PC-9 (cell line): ENCODE results near the gene RXRA. TPM values are rescaled to one million over a fixed set of nuclear protein-coding genes. Genes with fewer than 3 reads are reported as not detected.

Source experiments
- BruUV-seq: library from RNA; stranded (reverse); fragments of 400-500 nt; replicated peaks from 2 replicates; lab custom pipeline; 2021; lab: Mats Ljungman, UMichigan
- CTCF ChIA-PET: fragments of 300-600 bp; sonication (Branson Sonifier 250); formaldehyde crosslinking; loops from one replicate; lab custom pipeline; 2022; ENCODE audit warnings: antibody characterized with exemption; lab: Charles Lee
- POLR2A ChIA-PET: fragments of 300-600 bp; sonication (Branson Sonifier 250); formaldehyde crosslinking; loops from one replicate; lab custom pipeline; 2022; ENCODE audit warnings: antibody characterized with exemption; ENCODE audit not compliant: unreplicated experiment; lab: Charles Lee
- DNase-seq, 2 experiments: peaks; one replicate each; pipeline versions ENCODE4 v3.0.0 to v3.0.0-alpha.2; 2015 to 2022; ENCODE audit warnings: mixed read lengths in 1 of 2
- H2AFZ ChIP-seq: fragments of 200-600 bp; sonication (generic); 2 replicates; pipeline ENCODE4 v1.8.1; 2017; ENCODE audit warnings: antibody characterized with exemption
- H3F3A ChIP-seq: fragments of 200-600 bp; sonication (generic); 2 replicates; pipeline ENCODE4 v1.8.1; 2017; ENCODE audit warnings: antibody characterized with exemption, mild to moderate bottlenecking, low read depth; ENCODE audit not compliant: insufficient read depth
- H3K27ac ChIP-seq: fragments of 200-600 bp; sonication (generic); 2 replicates; pipeline ENCODE4 v1.6.1; 2016; ENCODE audit warnings: mixed run types
- H3K27me3 ChIP-seq: fragments of 200-600 bp; sonication (generic); 2 replicates; pipeline ENCODE4 v1.6.1; 2016; ENCODE audit warnings: low read depth, mixed run types; ENCODE audit not compliant: insufficient read depth
- H3K36me3 ChIP-seq: fragments of 200-600 bp; sonication (generic); 2 replicates; pipeline ENCODE4 v1.6.1; 2016; ENCODE audit warnings: low read depth, mixed run types
- H3K4me1 ChIP-seq: fragments of 200-600 bp; sonication (generic); replicated peaks from 2 replicates; pipeline ENCODE4 v1.6.1; 2016; ENCODE audit warnings: mixed run types; ENCODE audit not compliant: insufficient read depth
- H3K4me2 ChIP-seq: fragments of 200-600 bp; sonication (generic); 2 replicates; pipeline ENCODE4 v1.6.1; 2017; ENCODE audit warnings: mixed run types
- H3K4me3 ChIP-seq: fragments of 200-600 bp; sonication (generic); 2 replicates; pipeline ENCODE4 v1.6.1; 2016; ENCODE audit warnings: mixed run types
- H3K79me2 ChIP-seq: fragments of 200-600 bp; sonication (generic); 2 replicates; pipeline ENCODE4 v1.6.1; 2017; ENCODE audit warnings: low read depth, mixed run types
- H3K9me2 ChIP-seq: fragments of 200-600 bp; sonication (generic); 2 replicates; pipeline ENCODE4 v1.8.1; 2017; ENCODE audit warnings: mild to moderate bottlenecking; ENCODE audit not compliant: insufficient read depth
- H3K9me3 ChIP-seq: fragments of 200-600 bp; sonication (generic); 2 replicates; pipeline ENCODE4 v1.8.1; 2016; ENCODE audit warnings: low read depth; ENCODE audit not compliant: insufficient read depth
- H4K20me1 ChIP-seq: fragments of 200-600 bp; sonication (generic); 2 replicates; pipeline ENCODE4 v1.8.1; 2017; ENCODE audit not compliant: insufficient read depth
- EZH2 ChIP-seq: fragments of 200-600 bp; sonication (generic); IDR thresholded peaks from 2 replicates; pipeline ENCODE4 v1.8.0; 2017; ENCODE audit warnings: antibody characterized with exemption, low read depth
- intact Hi-C: fragments of 100-400 bp; cut with micrococcal nuclease; formaldehyde crosslinking; loops from one replicate; pipeline ENCODE4 v1.10.0; 2022; ENCODE audit not compliant: unreplicated experiment
- total RNA-seq: library from RNA; stranded (reverse); gene quantifications from 2 replicates; pipeline ENCODE4 v1.2.3, GENCODE V29; 2021
- TF ChIP-seq, protein P1 (sequence below): fragments of 200-600 bp; sonication (generic); conservative IDR thresholded peaks from 2 replicates; pipeline ENCODE4 v1.6.1; 2017; ENCODE audit warnings: mixed run types, antibody characterized with exemption, mild to moderate bottlenecking, moderate library complexity

The RXRA gene
- total RNA-seq, 1 experiment from 2014 or later: 146 TPM

DNA sequence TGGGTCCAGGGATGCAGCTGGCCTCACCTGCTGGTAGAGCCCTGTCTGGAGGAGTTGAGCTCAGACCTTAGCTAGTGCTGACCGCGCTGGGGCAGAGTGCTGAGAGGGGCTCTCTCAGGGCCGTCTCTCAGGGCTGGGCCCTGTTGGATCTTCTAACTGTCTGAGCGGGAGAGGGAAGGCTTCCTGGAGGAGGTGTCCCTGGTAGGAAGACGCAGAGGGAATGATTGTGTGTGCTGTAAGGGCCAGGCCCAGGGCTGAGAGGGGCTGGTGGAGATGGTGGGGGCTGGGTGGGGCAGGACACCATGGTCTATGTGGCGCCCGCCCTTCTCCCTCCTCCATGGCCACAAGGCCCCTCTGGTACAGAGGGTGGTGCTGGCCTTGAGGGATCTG is 55.0 kb downstream of the RXRA start:
- Histone ChIP-seq H3K4me1 (peaks cover 90% of the 10 kb centered on the region), H3K9me3 (no peaks in the 10 kb centered on the region), H3K4me3 (no peak overlapping the region), H3K36me3 (no peaks in the 10 kb centered on the region), H4K20me1 (peaks cover 5% of the 10 kb centered on the region; the same call in 1 of the 2 replicates), H3K27me3 (no peaks in the 10 kb centered on the region), H3K4me2 (no peak overlapping the region), H3K9me2 (no peaks in the 10 kb centered on the region), H3F3A (peaks cover 40% of the 10 kb centered on the region), H3K27ac (peak overlapping the region; percentile 94; the same call in 1 of the 2 replicates), H3K79me2 (peaks cover 91% of the 10 kb centered on the region), H2AFZ (no peak overlapping the region)
- TF ChIP-seq EZH2: no peak
- TF ChIP-seq, protein P1, sequence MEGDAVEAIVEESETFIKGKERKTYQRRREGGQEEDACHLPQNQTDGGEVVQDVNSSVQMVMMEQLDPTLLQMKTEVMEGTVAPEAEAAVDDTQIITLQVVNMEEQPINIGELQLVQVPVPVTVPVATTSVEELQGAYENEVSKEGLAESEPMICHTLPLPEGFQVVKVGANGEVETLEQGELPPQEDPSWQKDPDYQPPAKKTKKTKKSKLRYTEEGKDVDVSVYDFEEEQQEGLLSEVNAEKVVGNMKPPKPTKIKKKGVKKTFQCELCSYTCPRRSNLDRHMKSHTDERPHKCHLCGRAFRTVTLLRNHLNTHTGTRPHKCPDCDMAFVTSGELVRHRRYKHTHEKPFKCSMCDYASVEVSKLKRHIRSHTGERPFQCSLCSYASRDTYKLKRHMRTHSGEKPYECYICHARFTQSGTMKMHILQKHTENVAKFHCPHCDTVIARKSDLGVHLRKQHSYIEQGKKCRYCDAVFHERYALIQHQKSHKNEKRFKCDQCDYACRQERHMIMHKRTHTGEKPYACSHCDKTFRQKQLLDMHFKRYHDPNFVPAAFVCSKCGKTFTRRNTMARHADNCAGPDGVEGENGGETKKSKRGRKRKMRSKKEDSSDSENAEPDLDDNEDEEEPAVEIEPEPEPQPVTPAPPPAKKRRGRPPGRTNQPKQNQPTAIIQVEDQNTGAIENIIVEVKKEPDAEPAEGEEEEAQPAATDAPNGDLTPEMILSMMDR: no peak
- no peak for DNase-seq
- BruUV-seq: no TSS peak
- intact Hi-C loops: no loop called here
- ChIA-PET POLR2A (interaction anchor here (0.6 kb wide), 1 partner anchor 53 kb away, joined by 4 read pairs; no protein-coding TSS in a partner anchor), CTCF (no interaction called here)

DNA sequence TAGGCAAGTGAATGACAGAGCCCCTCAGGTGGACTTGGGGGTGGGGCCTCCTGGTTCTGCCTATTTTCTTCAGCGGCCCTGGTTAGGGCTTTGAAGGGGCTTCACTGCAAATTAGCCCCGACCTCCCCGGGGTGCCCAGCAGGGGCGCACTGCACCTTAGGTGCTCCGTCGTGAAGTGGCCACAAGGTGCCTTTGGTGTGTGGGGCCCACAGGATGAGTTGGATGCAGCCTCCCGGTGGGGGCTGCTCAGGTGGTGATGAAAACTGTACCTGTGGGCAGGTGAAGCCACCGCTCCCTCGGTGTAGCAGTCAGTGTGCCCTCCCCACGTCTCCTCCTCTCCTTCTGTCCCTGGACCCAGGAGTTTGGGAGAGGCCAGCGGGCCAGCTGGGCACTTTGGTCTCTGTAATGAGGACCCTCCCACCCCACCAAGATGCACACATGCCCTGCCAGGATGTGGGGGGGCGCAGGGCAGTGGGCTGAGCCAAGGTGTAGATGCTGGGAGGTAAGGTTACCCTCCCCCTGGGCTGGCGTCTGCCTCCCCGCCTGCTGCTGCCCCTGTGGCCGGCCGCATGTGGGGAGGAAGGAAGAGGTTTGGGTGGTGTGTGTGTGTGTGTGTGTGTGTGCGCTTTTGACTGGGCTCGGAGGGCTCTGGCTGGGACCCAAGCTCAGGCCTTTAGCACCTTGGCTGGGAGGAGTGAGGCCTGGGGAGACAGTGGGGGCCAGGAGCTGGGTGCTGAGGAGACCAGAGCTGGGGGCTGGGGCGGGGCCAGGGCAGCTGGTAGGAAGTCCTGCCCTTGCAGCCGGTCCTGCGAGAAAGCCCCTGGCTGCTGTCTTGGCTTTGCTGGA is 55.6 kb downstream of the RXRA start:
- Histone ChIP-seq H3K36me3 (no peaks in the 10 kb centered on the region), H3K79me2 (peaks cover 91% of the 10 kb centered on the region), H2AFZ (no peak overlapping the region), H4K20me1 (peaks cover 5% of the 10 kb centered on the region; the same call in 1 of the 2 replicates), H3K9me2 (no peaks in the 10 kb centered on the region), H3K4me2 (no peak overlapping the region), H3K4me1 (peaks cover 84% of the 10 kb centered on the region), H3F3A (peaks cover 34% of the 10 kb centered on the region), H3K9me3 (no peaks in the 10 kb centered on the region), H3K27ac (no peak overlapping the region), H3K4me3 (no peak overlapping the region), H3K27me3 (no peaks in the 10 kb centered on the region)
- CTCF ChIA-PET: interaction anchor here (0.6 kb wide), 1 partner anchor 63 kb away, joined by 7 read pairs; no protein-coding TSS in a partner anchor
- no TSS peak for BruUV-seq
- intact Hi-C loops: no loop called here
- no peak for DNase-seq
- TF ChIP-seq, protein P1: peak; percentile 37; the same call in 1 of the 2 replicates
- no peak for TF ChIP-seq EZH2
- POLR2A ChIA-PET: interaction anchor here (0.6 kb wide), 1 partner anchor 53 kb away, joined by 4 read pairs; no protein-coding TSS in a partner anchor

DNA sequence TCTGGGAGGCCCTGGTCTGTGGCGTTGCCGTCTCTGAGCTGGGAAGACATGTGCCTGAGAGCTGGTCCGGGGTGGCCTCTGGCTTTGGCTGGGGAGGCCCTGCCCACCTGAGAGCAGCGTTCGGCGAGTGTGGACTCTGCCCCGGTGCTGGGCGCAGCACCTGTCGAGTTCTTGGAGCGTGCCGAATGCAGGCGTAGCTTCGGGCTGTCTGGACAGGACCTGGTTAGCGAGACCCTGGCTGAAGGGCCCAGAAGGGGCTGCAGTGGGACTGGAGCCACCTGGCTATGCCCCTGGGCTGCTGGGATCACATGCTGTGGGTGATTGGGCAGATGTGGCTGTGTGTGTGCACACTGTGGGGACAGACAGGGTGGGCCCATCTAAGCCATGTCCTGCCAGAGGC is 56.5 kb downstream of the RXRA start:
- CTCF ChIA-PET: interaction anchor here (0.6 kb wide), 1 partner anchor 62 kb away, joined by 7 read pairs; no protein-coding TSS in a partner anchor

More for the DNA sequence above, 56.5 kb downstream of the RXRA start:
- POLR2A ChIA-PET: no interaction called here
- Histone ChIP-seq H2AFZ (no peak overlapping the region), H3K4me3 (no peak overlapping the region), H3K79me2 (peaks cover 91% of the 10 kb centered on the region), H3F3A (peaks cover 25% of the 10 kb centered on the region), H4K20me1 (peaks cover 5% of the 10 kb centered on the region; the same call in 1 of the 2 replicates), H3K9me3 (no peaks in the 10 kb centered on the region), H3K27me3 (no peaks in the 10 kb centered on the region), H3K36me3 (no peaks in the 10 kb centered on the region), H3K9me2 (no peaks in the 10 kb centered on the region), H3K4me1 (peaks cover 75% of the 10 kb centered on the region), H3K4me2 (no peak overlapping the region), H3K27ac (no peak overlapping the region)
- TF ChIP-seq, protein P1: no peak
- no peak for TF ChIP-seq EZH2
- BruUV-seq: no TSS peak
- no peak for DNase-seq
- intact Hi-C loops: no loop called here
